ENCODE measurements around the gene CCDC13.

Gene CCDC13, protein sequence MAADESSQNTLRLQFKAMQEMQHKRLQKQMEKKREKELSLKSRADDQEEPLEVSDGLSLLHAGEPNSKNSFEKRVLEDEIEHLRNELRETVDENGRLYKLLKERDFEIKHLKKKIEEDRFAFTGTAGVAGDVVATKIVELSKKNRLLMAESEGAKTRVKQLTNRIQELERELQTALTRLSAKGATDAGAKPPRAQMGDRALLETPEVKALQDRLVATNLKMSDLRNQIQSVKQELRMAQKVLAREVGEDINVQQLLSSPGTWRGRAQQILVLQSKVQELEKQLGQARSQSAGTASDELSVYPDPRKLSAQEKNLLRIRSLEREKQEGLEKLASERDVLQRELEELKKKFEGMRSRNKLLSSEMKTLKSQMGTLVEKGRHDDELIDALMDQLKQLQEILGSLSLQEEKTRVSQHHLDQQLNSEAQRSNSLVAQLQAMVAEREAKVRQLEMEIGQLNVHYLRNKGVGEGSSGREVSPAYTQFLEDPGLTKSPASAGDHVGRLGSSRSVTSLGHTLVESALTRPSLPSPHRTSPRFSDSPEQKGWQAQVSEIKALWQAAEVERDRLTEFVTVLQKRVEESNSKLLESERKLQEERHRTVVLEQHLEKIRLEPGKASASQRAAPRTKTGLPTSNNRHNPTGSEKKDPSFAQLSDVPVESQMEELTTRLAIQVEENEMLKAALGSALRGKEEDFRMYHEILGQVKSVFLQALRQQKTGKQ

DNA sequence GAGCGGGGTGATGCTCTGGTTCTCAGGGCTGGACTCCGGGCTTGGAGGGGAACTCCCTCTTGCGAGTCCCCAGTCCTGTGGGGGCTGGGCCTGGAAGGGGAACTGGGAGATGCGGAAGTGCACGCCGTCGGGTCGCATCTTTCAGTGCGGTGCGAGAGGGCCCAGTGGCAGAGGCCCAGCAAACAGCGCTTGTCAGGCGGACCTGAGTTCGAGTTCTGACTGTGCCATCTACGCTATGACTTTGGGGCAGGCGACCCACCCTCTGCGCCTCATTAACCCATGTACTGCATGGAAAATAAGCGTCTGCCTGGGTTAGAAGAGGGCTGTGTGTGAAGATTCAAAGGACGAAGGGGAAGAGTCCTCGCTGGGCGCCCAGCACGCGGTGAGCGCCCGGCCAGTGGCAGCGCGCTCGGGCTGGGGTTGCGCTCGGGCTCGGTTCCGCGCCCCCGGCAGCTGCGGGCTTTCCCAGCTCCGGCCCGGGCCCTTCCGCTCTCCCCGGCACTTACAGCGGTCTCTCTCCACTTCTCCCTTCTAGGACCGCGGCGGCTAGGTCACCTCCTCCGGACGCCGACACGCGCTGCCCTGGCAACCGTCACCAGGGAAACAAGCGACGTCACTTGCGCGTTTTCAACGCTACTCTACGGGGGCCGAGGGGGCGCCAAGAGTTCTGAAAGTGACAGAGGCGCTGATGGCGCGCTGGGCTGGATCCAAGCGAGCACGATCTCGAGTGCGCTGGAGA, at the start of gene CCDC13:
Gene CCDC13, minus strand, starts transcription at position 584 of the 739 bp plus-strand sequence. CDS start 14,908 bp downstream, outside the sequence.
- Mint-ChIP-seq H3K4me3 (peak within 1 kb of the TSS; percentile 92), H3K27ac (peak within 1 kb of the TSS; percentile 84), H3K36me3 (ENCODE audit: low read depth) (peaks cover 19% of the 10 kb centered on the region), H3K4me1 (peaks cover 14% of the 10 kb centered on the region), H3K9me3 (peaks cover 17% of the 10 kb centered on the region), H3K27me3 (ENCODE audit: low read depth, poor library complexity) (peaks cover 21% of the 10 kb centered on the region)
- DNase-seq: peak; percentile 97
- TF ChIP-seq, protein P1, sequence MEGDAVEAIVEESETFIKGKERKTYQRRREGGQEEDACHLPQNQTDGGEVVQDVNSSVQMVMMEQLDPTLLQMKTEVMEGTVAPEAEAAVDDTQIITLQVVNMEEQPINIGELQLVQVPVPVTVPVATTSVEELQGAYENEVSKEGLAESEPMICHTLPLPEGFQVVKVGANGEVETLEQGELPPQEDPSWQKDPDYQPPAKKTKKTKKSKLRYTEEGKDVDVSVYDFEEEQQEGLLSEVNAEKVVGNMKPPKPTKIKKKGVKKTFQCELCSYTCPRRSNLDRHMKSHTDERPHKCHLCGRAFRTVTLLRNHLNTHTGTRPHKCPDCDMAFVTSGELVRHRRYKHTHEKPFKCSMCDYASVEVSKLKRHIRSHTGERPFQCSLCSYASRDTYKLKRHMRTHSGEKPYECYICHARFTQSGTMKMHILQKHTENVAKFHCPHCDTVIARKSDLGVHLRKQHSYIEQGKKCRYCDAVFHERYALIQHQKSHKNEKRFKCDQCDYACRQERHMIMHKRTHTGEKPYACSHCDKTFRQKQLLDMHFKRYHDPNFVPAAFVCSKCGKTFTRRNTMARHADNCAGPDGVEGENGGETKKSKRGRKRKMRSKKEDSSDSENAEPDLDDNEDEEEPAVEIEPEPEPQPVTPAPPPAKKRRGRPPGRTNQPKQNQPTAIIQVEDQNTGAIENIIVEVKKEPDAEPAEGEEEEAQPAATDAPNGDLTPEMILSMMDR (IDR thresholded peaks at IDR 0.05): no peak

DNA sequence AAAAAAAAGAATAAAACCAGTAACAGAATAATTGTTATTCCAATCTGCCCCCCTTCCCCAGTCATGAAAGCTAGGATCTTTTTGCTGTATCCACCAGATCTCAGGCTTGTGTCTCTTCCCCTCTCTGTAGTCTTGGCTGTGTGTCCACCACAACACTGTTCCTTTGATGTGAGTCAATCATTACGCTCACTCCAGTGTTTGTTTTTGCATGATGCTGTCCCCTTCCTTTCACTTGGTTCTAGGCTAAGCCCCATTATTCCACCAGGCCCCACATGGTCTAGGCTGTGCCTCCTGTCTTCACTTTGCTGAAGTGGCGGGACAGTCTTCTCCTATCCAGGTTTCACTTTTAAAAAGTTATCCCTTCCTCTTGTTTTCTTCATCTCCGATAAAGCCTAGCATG, 49.8 kb upstream of the CCDC13 start:
- H3K4me3 Mint-ChIP-seq: no peak overlapping the region
- peaks cover 4% of the 10 kb centered on the region for H3K36me3 Mint-ChIP-seq (ENCODE audit: low read depth)
- DNase-seq: no peak
- peak overlapping the region; percentile 93 for H3K27ac Mint-ChIP-seq
- H3K4me1 Mint-ChIP-seq: peaks cover 22% of the 10 kb centered on the region
- TF ChIP-seq, protein P1 (IDR thresholded peaks at IDR 0.05): no peak
- H3K9me3 Mint-ChIP-seq: no peaks in the 10 kb centered on the region
- H3K27me3 Mint-ChIP-seq (ENCODE audit: low read depth, poor library complexity): no peaks in the 10 kb centered on the region

DNA sequence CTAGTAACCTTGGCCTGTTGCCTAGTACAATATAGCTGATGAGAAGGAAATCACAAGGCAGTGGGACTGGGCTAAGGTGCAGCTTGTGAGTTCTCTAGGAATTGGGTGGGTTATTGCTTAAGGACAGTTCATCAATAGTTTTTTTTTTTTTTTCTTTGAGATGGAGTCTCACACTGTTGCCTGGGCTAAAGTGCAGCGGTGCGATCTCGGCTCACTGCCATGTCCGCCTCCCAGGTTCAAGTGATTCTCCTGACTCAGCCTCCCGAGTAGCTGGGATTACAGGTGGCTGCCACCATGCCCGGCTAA, 47.6 kb upstream of the CCDC13 start:
- no peak for DNase-seq
- Mint-ChIP-seq H3K4me1 (peaks cover 19% of the 10 kb centered on the region), H3K27me3 (ENCODE audit: low read depth, poor library complexity) (no peaks in the 10 kb centered on the region), H3K36me3 (ENCODE audit: low read depth) (peaks cover 4% of the 10 kb centered on the region), H3K27ac (no peak overlapping the region), H3K4me3 (no peak overlapping the region), H3K9me3 (no peaks in the 10 kb centered on the region)
- TF ChIP-seq, protein P1 (IDR thresholded peaks at IDR 0.05): no peak

DNA sequence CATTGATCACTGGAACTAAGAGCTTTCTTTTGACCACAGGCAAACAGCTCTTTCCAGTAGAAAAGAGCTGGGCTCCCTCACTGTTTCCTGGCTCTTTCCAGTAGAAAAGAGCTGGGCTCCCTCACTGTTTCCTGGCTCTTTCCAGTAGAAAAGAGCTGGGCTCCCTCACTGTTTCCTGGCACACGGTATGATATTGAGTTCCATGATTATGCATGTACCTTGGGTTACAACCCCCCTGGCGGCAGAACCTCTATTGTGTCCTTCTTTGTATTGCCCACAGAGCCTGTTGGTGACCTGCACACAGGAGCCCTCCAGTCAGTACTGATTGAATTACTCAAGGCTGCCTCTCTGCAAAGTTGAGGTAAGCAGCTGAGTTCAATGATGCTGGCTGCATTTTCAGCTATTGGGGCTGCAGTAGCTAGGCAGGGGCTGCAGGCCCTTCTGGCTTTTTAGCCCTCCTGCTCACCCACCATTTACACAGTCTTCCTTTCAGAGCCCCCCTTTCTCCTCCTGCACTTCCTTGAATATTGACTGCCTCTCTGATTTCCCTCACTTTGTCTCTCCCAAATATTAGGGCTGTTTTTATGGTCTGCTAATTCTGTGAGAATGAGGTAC, 46.4 kb upstream of the CCDC13 start:
- no peak overlapping the region for H3K27ac Mint-ChIP-seq
- peaks cover 26% of the 10 kb centered on the region for H3K4me1 Mint-ChIP-seq
- H3K27me3 Mint-ChIP-seq (ENCODE audit: low read depth, poor library complexity): no peaks in the 10 kb centered on the region
- no peak for DNase-seq
- TF ChIP-seq, protein P1 (IDR thresholded peaks at IDR 0.05): no peak
- peaks cover 2% of the 10 kb centered on the region for H3K36me3 Mint-ChIP-seq (ENCODE audit: low read depth)
- no peak overlapping the region for H3K4me3 Mint-ChIP-seq
- H3K9me3 Mint-ChIP-seq: no peaks in the 10 kb centered on the region

DNA sequence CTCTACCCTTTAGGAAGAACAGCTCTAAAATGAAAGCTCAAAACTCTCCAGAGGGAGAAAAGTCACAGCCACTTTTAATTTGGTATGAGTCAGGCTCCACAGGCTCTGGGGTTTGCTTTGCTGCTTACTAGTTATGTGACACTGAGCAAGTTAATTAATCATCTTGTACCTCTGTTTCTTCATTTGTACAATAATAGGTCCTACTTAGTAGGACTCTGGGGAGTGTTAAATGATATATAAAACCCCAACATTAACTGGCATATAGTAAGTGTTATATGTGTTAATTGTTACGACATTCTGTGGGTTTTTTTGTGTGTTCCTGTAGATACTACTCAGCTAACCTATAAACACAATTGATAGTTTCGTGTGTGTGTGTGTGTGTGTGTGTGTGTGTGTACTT, 42.8 kb upstream of the CCDC13 start:
- no peak for DNase-seq
- Mint-ChIP-seq H3K27ac (no peak overlapping the region), H3K9me3 (no peaks in the 10 kb centered on the region), H3K4me1 (peaks cover 29% of the 10 kb centered on the region), H3K4me3 (no peak overlapping the region), H3K36me3 (ENCODE audit: low read depth) (no peaks in the 10 kb centered on the region), H3K27me3 (ENCODE audit: low read depth, poor library complexity) (no peaks in the 10 kb centered on the region)
- TF ChIP-seq, protein P1 (IDR thresholded peaks at IDR 0.05): no peak

All from nephron progenitor cell (in vitro differentiated cells).